ENCODE results near the gene IL1R2. TPM values are rescaled to one million over a fixed set of nuclear protein-coding genes. Genes with fewer than 3 reads are reported as not detected.

IL1R2 gene
- polyA plus RNA-seq, 2 of the 4 experiments (the other 2 are of a cell fraction) = 0.83 to 1.7 TPM

DNA sequence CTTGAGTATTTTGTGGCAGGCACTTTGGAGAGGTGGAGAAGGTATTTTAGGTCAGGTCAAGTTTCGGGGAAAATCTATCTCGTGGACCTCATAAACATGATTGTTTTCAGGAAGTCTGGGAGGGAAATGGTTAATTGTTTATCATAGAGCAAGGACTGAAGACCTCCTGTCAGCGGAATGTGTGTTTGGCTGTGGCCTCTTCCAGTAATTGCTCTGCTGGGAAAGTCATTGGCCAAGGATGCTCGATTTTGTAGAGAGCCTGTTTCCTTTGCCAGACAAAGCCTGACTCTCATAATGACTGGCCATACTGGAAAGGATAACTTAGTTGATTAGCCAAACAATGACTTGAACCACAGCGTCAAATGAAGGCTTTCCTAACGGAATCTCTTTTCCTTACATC is 30.0 kb downstream of the IL1R2 start:
- no peak for ATAC-seq
- DNase-seq (ENCODE audit: low read depth in 1 of 2, low spot score in 1 of 2) = no peak
- CTCF ChIA-PET = interaction anchor here (1.0 to 3.1 kb wide), 11 partner anchors 10 to 230 kb away, joined by 4 to 51 read pairs (median 15); partner anchors contain the start of gene IL1R1
- Histone ChIP-seq H3K9me3 (no peaks in the 10 kb centered on the region), H3K27ac (peak overlapping the region; percentile 85 to 87; a peak in 5 of 6 replicates), H3K4me1 (peaks cover 38% of the 10 kb centered on the region), H3K4me2 (no peak overlapping the region), H3K4me3 (no peak overlapping the region)
- WGBS (ENCODE audit: missing lambda C conversion rate) = 75% methylated on average over 6 of the region's 6 CpGs
- FAIRE-seq = no peak
- TF ChIP-seq MAZ (IDR thresholded peaks at IDR 0.05; ENCODE audit: borderline replicate concordance, low read depth, low read length) (no peak), JUNB (IDR thresholded peaks at IDR 0.05) (no peak), FOSB (CRISPR knock-in tag; IDR thresholded peaks at IDR 0.05) (no peak), RAD21 (conservative IDR thresholded peaks at IDR 0.05 in 1 of 2, IDR thresholded peaks at IDR 0.05 in 1 of 2) (no peak), EHMT2 (IDR thresholded peaks at IDR 0.05; ENCODE audit: low read depth) (no peak), ESRRA (IDR thresholded peaks at IDR 0.05; ENCODE audit: borderline replicate concordance, low read length) (no peak), FOXS1 (CRISPR knock-in tag; IDR thresholded peaks at IDR 0.05) (no peak), HEYL (CRISPR knock-in tag; IDR thresholded peaks at IDR 0.05) (no peak), ZNF302 (CRISPR knock-in tag; IDR thresholded peaks at IDR 0.05) (no peak), CHD4 (IDR thresholded peaks at IDR 0.05; ENCODE audit: borderline replicate concordance) (no peak), TP53 (CRISPR knock-in tag; IDR thresholded peaks at IDR 0.05) (no peak), HDAC2 (IDR thresholded peaks at IDR 0.05) (no peak), FOSL2 (IDR thresholded peaks at IDR 0.05) (no peak), FOSL2 (CRISPR knock-in tag; IDR thresholded peaks at IDR 0.05) (no peak)
- TF ChIP-seq, protein P1, sequence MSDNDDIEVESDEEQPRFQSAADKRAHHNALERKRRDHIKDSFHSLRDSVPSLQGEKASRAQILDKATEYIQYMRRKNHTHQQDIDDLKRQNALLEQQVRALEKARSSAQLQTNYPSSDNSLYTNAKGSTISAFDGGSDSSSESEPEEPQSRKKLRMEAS (IDR thresholded peaks at IDR 0.05) = no peak
- TF ChIP-seq, protein P2, sequence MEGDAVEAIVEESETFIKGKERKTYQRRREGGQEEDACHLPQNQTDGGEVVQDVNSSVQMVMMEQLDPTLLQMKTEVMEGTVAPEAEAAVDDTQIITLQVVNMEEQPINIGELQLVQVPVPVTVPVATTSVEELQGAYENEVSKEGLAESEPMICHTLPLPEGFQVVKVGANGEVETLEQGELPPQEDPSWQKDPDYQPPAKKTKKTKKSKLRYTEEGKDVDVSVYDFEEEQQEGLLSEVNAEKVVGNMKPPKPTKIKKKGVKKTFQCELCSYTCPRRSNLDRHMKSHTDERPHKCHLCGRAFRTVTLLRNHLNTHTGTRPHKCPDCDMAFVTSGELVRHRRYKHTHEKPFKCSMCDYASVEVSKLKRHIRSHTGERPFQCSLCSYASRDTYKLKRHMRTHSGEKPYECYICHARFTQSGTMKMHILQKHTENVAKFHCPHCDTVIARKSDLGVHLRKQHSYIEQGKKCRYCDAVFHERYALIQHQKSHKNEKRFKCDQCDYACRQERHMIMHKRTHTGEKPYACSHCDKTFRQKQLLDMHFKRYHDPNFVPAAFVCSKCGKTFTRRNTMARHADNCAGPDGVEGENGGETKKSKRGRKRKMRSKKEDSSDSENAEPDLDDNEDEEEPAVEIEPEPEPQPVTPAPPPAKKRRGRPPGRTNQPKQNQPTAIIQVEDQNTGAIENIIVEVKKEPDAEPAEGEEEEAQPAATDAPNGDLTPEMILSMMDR (IDR thresholded peaks at IDR 0.05) = no peak
- TF ChIP-seq, protein P3, sequence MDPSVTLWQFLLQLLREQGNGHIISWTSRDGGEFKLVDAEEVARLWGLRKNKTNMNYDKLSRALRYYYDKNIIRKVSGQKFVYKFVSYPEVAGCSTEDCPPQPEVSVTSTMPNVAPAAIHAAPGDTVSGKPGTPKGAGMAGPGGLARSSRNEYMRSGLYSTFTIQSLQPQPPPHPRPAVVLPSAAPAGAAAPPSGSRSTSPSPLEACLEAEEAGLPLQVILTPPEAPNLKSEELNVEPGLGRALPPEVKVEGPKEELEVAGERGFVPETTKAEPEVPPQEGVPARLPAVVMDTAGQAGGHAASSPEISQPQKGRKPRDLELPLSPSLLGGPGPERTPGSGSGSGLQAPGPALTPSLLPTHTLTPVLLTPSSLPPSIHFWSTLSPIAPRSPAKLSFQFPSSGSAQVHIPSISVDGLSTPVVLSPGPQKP (IDR thresholded peaks at IDR 0.05; ENCODE audit: low read depth, low read length) = no peak
- TF ChIP-seq, protein P4, sequence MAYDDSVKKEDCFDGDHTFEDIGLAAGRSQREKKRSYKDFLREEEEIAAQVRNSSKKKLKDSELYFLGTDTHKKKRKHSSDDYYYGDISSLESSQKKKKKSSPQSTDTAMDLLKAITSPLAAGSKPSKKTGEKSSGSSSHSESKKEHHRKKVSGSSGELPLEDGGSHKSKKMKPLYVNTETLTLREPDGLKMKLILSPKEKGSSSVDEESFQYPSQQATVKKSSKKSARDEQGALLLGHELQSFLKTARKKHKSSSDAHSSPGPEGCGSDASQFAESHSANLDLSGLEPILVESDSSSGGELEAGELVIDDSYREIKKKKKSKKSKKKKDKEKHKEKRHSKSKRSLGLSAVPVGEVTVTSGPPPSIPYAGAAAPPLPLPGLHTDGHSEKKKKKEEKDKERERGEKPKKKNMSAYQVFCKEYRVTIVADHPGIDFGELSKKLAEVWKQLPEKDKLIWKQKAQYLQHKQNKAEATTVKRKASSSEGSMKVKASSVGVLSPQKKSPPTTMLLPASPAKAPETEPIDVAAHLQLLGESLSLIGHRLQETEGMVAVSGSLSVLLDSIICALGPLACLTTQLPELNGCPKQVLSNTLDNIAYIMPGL (CRISPR knock-in tag; IDR thresholded peaks at IDR 0.05; ENCODE audit: borderline replicate concordance) = no peak
- TF ChIP-seq, protein P5, sequence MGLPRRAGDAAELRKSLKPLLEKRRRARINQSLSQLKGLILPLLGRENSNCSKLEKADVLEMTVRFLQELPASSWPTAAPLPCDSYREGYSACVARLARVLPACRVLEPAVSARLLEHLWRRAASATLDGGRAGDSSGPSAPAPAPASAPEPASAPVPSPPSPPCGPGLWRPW (IDR thresholded peaks at IDR 0.05) = no peak
- POLR2A ChIA-PET = no interaction called here

DNA sequence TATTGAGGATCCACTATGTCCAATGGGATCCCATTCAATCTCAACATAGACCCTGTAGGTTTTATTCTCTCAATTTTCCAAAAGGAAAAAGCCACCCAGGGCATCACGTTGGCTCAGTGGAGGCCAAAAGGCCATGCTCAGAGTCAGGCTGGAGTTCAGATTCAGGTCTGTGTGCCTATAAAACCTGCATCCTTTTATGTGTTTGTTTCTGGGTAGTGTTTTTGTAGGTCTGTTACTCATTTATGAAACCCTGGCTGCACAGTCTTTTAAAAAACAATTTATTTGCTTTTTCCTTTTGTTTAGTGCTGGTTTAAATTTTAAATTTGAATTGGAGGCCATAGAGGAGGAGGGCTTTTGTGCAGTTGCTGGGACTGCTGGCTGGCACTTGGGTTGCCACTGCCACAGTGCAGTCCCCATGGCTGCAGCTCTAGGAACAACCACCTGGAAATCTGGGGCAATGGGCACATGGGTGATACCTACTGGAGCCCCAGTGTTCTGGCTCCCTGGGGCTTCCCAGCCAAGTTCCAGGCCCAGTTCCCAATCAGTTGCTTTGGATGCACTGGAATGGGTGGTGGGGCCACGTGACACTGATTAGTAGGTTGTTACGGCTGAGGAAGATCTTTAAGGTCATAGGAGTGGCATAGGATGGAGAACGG is 31.3 kb downstream of the IL1R2 start:
- H3K9me3 ChIP-seq = no peaks in the 10 kb centered on the region
- DNase-seq (ENCODE audit: low read depth in 1 of 2, low spot score in 1 of 2) = no peak
- H3K27ac ChIP-seq = peak overlapping the region; percentile 85 to 87
- no peak for FAIRE-seq
- ChIA-PET POLR2A (no interaction called here), CTCF (interaction anchor here (1.3 kb wide), 1 partner anchor 45 kb away, joined by 3 read pairs; no protein-coding TSS in a partner anchor)
- 80% methylated on average over 4 of the region's 4 CpGs for WGBS (ENCODE audit: missing lambda C conversion rate)
- ATAC-seq = no peak
- H3K4me1 ChIP-seq = peaks cover 50% of the 10 kb centered on the region
- no peak overlapping the region for H3K4me3 ChIP-seq
- H3K4me2 ChIP-seq = no peak overlapping the region
- no peak for TF ChIP-seq SMC3 (IDR thresholded peaks at IDR 0.05)
